Keratinocyte (primary cell): ENCODE data around the gene MSMP.

Source experiments
- EZH2 ChIP-seq: IDR thresholded peaks from one replicate; pipeline ENCODE4 v1.6.1; 2012; ENCODE audit warnings: inconsistent platforms, mild to moderate bottlenecking, low read length, moderate library complexity
- TF ChIP-seq, protein P1 (sequence below), 3 experiments: IDR thresholded peaks in 1 of 3; conservative IDR thresholded peaks in 1 of 3; optimal IDR thresholded peaks in 1 of 3; 2 replicates in 2 of 3; 3 replicates in 1 of 3; pipeline versions ENCODE3 to v1.5.1; 2011; ENCODE audit warnings: low read length in 3 of 3, mild to moderate bottlenecking in 3 of 3, moderate library complexity in 2 of 3, control low read depth in 1 of 3, inconsistent platforms in 1 of 3; ENCODE audit not compliant: insufficient read depth in 2 of 3; ENCODE audit errors: extremely low read depth in 1 of 3

GRCh38 chr9:35714579-35715252, 39.4 kb downstream of the MSMP start:
- TF ChIP-seq EZH2 = no peak
- TF ChIP-seq, protein P1, sequence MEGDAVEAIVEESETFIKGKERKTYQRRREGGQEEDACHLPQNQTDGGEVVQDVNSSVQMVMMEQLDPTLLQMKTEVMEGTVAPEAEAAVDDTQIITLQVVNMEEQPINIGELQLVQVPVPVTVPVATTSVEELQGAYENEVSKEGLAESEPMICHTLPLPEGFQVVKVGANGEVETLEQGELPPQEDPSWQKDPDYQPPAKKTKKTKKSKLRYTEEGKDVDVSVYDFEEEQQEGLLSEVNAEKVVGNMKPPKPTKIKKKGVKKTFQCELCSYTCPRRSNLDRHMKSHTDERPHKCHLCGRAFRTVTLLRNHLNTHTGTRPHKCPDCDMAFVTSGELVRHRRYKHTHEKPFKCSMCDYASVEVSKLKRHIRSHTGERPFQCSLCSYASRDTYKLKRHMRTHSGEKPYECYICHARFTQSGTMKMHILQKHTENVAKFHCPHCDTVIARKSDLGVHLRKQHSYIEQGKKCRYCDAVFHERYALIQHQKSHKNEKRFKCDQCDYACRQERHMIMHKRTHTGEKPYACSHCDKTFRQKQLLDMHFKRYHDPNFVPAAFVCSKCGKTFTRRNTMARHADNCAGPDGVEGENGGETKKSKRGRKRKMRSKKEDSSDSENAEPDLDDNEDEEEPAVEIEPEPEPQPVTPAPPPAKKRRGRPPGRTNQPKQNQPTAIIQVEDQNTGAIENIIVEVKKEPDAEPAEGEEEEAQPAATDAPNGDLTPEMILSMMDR (optimal IDR thresholded peaks at IDR 0.05 in 1 of 3, IDR thresholded peaks at IDR 0.05 in 1 of 3, conservative IDR thresholded peaks at IDR 0.05 in 1 of 3; ENCODE audit: extremely low read depth in 1 of 3, insufficient read depth in 2 of 3, low read length in 3 of 3) = no peak
